GM12878 (cell line): Measurements from ENCODE around the gene NMNAT3. TPM values are rescaled to one million over a fixed set of nuclear protein-coding genes. Genes with fewer than 3 reads are reported as not detected.

Experiments
- ATAC-seq: fragments of 200-7000 bp; cut with Tn5 transposase; 3 replicates; pipeline ENCODE4 v1.9.1; 2020; ENCODE audit warnings: mild to moderate bottlenecking, moderate library complexity
- BruUV-seq: library from RNA; stranded (reverse); fragments of 400-500 nt; replicated peaks from 2 replicates; lab custom pipeline; 2021; lab: Mats Ljungman, UMichigan
- CTCF ChIA-PET: fragments of 300-600 bp; sonication (Branson Sonifier 250); formaldehyde crosslinking; extraction: SDS; loops from one replicate; lab custom pipeline; 2021; ENCODE audit warnings: inconsistent platforms; lab: Yijun Ruan, JAX
- POLR2A ChIA-PET: fragments of 350-600 bp; formaldehyde crosslinking; extraction: SDS; loops from one replicate; lab custom pipeline; 2021; ENCODE audit warnings: inconsistent platforms; lab: Charles Lee
- RAD21 ChIA-PET: fragments of 300-600 bp; sonication (Branson Sonifier 250); formaldehyde crosslinking; loops from one replicate; lab custom pipeline; 2023; ENCODE audit warnings: antibody characterized with exemption; ENCODE audit not compliant: unreplicated experiment; lab: Charles Lee
- SMC1A ChIA-PET: fragments of 300-600 bp; sonication (Branson Sonifier 250); formaldehyde crosslinking; loops from one replicate; lab custom pipeline; 2023; ENCODE audit not compliant: unreplicated experiment, uncharacterized antibody; lab: Charles Lee
- DNase-seq: peaks from one replicate; pipeline ENCODE4 v3.0.0-alpha.2; 2011; ENCODE audit warnings: low read depth, low spot score
- FAIRE-seq: peaks from 3 replicates; lab custom pipeline; 2011; peaks lifted over from hg19 to GRCh38; lab: Jason Lieb, UNC
- H2AFZ ChIP-seq: 2 replicates; pipeline ENCODE4 v1.6.0; 2011; ENCODE audit warnings: low read depth, low read length, control low read depth; ENCODE audit not compliant: control insufficient read depth
- H3K27ac ChIP-seq: 2 replicates; pipeline ENCODE4 v1.5.1; 2011; ENCODE audit warnings: control low read depth; ENCODE audit not compliant: control insufficient read depth, insufficient read depth
- H3K27me3 ChIP-seq, 2 experiments: replicated peaks in 1 of 2; 2 replicates each; pipeline versions ENCODE4 v1.6.0 to v1.6.1; 2011; ENCODE audit warnings: low read length in 1 of 2; ENCODE audit not compliant: control insufficient read depth in 2 of 2, insufficient read depth in 2 of 2
- H3K36me3 ChIP-seq, 2 experiments: 2 replicates each; pipeline ENCODE4 v1.5.1; 2011; ENCODE audit warnings: low read length in 1 of 2; ENCODE audit not compliant: control insufficient read depth in 2 of 2, insufficient read depth in 2 of 2
- H3K4me1 ChIP-seq: 2 replicates; pipeline ENCODE4 v1.6.1; 2011; ENCODE audit warnings: mild to moderate bottlenecking, low read length, moderate library complexity, mixed read lengths; ENCODE audit not compliant: control insufficient read depth, insufficient read depth
- H3K4me2 ChIP-seq: 2 replicates; pipeline ENCODE4 v1.6.0; 2011; ENCODE audit warnings: control low read depth; ENCODE audit not compliant: control insufficient read depth, insufficient read depth
- H3K4me3 ChIP-seq: fragments of 200-600 bp; sonication (generic); 2 replicates; pipeline ENCODE4 v1.5.1; 2016
- H3K79me2 ChIP-seq: 2 replicates; pipeline ENCODE4 v1.6.0; 2011; ENCODE audit warnings: low read length; ENCODE audit not compliant: control insufficient read depth, insufficient read depth
- H3K9ac ChIP-seq: 2 replicates; pipeline ENCODE4 v1.8.0; 2011; ENCODE audit warnings: low read length, control low read depth, mixed read lengths; ENCODE audit not compliant: control insufficient read depth, insufficient read depth
- H3K9me3 ChIP-seq: replicated peaks from 3 replicates; pipeline ENCODE4 v1.5.1; 2011; ENCODE audit warnings: mild to moderate bottlenecking, low read length; ENCODE audit not compliant: control insufficient read depth, insufficient read depth
- H4K20me1 ChIP-seq: 2 replicates; pipeline ENCODE4 v1.6.0; 2011; ENCODE audit not compliant: control insufficient read depth, insufficient read depth
- ATF3 ChIP-seq: IDR thresholded peaks from 2 replicates; pipeline ENCODE4 v1.6.1; 2011; ENCODE audit warnings: low read depth, mild to moderate bottlenecking, low read length, moderate library complexity, borderline replicate concordance; ENCODE audit errors: extremely low read depth
- BACH1 ChIP-seq: fragments of 450-650 bp; IDR thresholded peaks from 2 replicates; pipeline ENCODE4 v1.6.1; 2017; ENCODE audit warnings: mild to moderate bottlenecking, borderline replicate concordance
- BRCA1 ChIP-seq: IDR thresholded peaks from 2 replicates; pipeline ENCODE4 v1.6.1; 2011; ENCODE audit warnings: low read depth, low read length, improper control_type of control experiment
- CHD2 ChIP-seq: IDR thresholded peaks from 2 replicates; pipeline ENCODE4 v1.6.1; 2011; ENCODE audit warnings: low read depth, low read length, improper control_type of control experiment, borderline replicate concordance
- HCFC1 ChIP-seq: fragments of 150-350 bp; IDR thresholded peaks from 2 replicates; pipeline ENCODE4 v1.6.1; 2014; ENCODE audit warnings: low read length
- MAX ChIP-seq: IDR thresholded peaks from 2 replicates; pipeline ENCODE4 v1.6.1; 2012; ENCODE audit warnings: low read depth, low read length, improper control_type of control experiment
- NR2C1 ChIP-seq: fragments of 450-650 bp; IDR thresholded peaks from 2 replicates; pipeline ENCODE4 v1.6.1; 2017; ENCODE audit warnings: antibody characterized with exemption, mild to moderate bottlenecking, moderate library complexity
- PML ChIP-seq: IDR thresholded peaks from 2 replicates; pipeline ENCODE4 v1.6.1; 2012; ENCODE audit warnings: low read length, inconsistent platforms
- SMC3 ChIP-seq: IDR thresholded peaks from 2 replicates; pipeline ENCODE4 v1.6.1; 2011; ENCODE audit warnings: low read length, improper control_type of control experiment, borderline replicate concordance
- TAF1 ChIP-seq: IDR thresholded peaks from 2 replicates; pipeline ENCODE4 v1.6.1; 2011; ENCODE audit warnings: mild to moderate bottlenecking, low read depth, low read length, borderline replicate concordance
- TARDBP ChIP-seq: IDR thresholded peaks from 2 replicates; pipeline ENCODE4 v1.6.1; 2016; ENCODE audit warnings: borderline replicate concordance
- TCF12 ChIP-seq: IDR thresholded peaks from 2 replicates; pipeline ENCODE4 v1.6.1; 2011; ENCODE audit warnings: low read depth, mild to moderate bottlenecking, low read length
- TCF3 ChIP-seq: IDR thresholded peaks from 2 replicates; pipeline ENCODE4 v1.6.1; 2012; ENCODE audit warnings: low read depth, mild to moderate bottlenecking, low read length, borderline replicate concordance; ENCODE audit not compliant: insufficient read depth
- ZNF274 ChIP-seq: IDR thresholded peaks from one replicate; pipeline ENCODE4 v1.8.0; 2011; ENCODE audit not compliant: insufficient read length, insufficient read depth
- WGBS: methylation state at CpG from one replicate; pipeline ENCODE4 v1.1.6; 2016; ENCODE audit warnings: low lambda C conversion rate; ENCODE audit not compliant: insufficient replicate concordance, insufficient coverage; ENCODE audit errors: missing lambda C conversion rate; 5-methylcytosine and 5-hydroxymethylcytosine counted together
- in situ Hi-C: fragments of 300-500 bp; cut with MboI; formaldehyde crosslinking; loops from 9 replicates; pipeline ENCODE4 v1.14.3; 2018; ENCODE audit warnings: mixed read lengths
- intact Hi-C: fragments of 100-400 bp; cut with micrococcal nuclease; formaldehyde crosslinking; loops from one replicate; pipeline ENCODE4 v1.14.2; 2022; ENCODE audit not compliant: unreplicated experiment
- polyA plus RNA-seq, 11 experiments: library from polyadenylated mRNA; depleted of rRNA in 4 of 11; unstranded in 6 of 11; stranded (reverse) in 5 of 11; fragments of >200 nt; fragmentation: Nextera tagmentation in 4 of 11; fragmentation: Illumina TruSeq in 1 of 11; extraction: Ambion mirVana in 4 of 11; extraction: Trizol in 1 of 11; gene quantifications; 1 replicate in 1 of 11; 2 replicates in 10 of 11; pipeline versions ENCODE4 v1.2.1 to v1.2.3, GENCODE V29; 2011 to 2016; ENCODE audit warnings: inconsistent platforms in 2 of 11, missing spikeins in 2 of 11, low read depth in 1 of 11
- total RNA-seq, 4 experiments: library from RNA; depleted of rRNA in 3 of 4; stranded (reverse); fragments of >200 nt in 3 of 4; fragmentation: Illumina TruSeq in 1 of 4; extraction: Trizol in 1 of 4; gene quantifications; 2 replicates each; pipeline versions ENCODE4 v1.2.1 to v1.2.3, GENCODE V29; 2013 to 2021
- TF ChIP-seq, protein P1 (sequence below): fragments of 450-650 bp; IDR thresholded peaks from 2 replicates; pipeline ENCODE4 v1.6.1; 2018; ENCODE audit warnings: mild to moderate bottlenecking, low read depth, moderate library complexity; ENCODE audit not compliant: partially characterized antibody
- TF ChIP-seq, protein P2 (sequence below): fragments of 450-650 bp; IDR thresholded peaks from 2 replicates; pipeline ENCODE4 v1.6.1; 2016; ENCODE audit warnings: mild to moderate bottlenecking, moderate library complexity, borderline replicate concordance
- TF ChIP-seq, protein P3 (sequence below): fragments of 450-650 bp; IDR thresholded peaks from 2 replicates; pipeline ENCODE4 v1.6.1; 2016; ENCODE audit warnings: mild to moderate bottlenecking

NMNAT3 gene
- total and polyA plus RNA-seq, 10 of the 15 experiments (the other 5 are each of a cell fraction or from before 2014, with no cell fraction given), result under 0.01 to 0.92 (median 0.08) TPM; not detected in 4

- TF ChIP-seq, protein P1, sequence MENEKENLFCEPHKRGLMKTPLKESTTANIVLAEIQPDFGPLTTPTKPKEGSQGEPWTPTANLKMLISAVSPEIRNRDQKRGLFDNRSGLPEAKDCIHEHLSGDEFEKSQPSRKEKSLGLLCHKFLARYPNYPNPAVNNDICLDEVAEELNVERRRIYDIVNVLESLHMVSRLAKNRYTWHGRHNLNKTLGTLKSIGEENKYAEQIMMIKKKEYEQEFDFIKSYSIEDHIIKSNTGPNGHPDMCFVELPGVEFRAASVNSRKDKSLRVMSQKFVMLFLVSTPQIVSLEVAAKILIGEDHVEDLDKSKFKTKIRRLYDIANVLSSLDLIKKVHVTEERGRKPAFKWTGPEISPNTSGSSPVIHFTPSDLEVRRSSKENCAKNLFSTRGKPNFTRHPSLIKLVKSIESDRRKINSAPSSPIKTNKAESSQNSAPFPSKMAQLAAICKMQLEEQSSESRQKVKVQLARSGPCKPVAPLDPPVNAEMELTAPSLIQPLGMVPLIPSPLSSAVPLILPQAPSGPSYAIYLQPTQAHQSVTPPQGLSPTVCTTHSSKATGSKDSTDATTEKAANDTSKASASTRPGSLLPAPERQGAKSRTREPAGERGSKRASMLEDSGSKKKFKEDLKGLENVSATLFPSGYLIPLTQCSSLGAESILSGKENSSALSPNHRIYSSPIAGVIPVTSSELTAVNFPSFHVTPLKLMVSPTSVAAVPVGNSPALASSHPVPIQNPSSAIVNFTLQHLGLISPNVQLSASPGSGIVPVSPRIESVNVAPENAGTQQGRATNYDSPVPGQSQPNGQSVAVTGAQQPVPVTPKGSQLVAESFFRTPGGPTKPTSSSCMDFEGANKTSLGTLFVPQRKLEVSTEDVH, result no peak
- TF ChIP-seq SMC3 (no peak), NR2C1 (no peak), MAX (no peak), CHD2 (no peak), TCF12 (no peak), BRCA1 (no peak), ATF3 (no peak), TCF3 (no peak)
These were observed 149.5 kb downstream of the NMNAT3 start (continued) for GRCh38 chr3:139528281-139528680.

DNA sequence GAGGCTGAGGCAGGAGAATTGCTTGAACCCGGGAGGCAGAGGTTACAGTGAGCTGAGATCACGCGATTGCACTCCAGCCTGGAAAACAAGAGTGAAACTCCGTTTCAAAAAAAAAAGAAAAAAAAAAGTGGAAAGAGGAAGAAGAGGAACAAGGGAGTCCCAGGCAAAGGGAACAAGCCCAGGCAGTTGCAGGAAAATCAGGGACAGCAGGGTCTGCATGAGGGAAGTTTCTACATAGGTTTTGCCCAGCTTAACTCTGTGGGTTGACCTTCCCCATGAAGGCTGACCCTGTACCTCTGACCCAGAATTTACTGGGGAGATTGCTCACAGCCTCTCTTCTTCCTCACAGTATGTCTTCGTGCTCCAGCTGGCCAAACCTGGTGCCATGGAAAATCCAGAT, 150.5 kb downstream of the NMNAT3 start:
- no peaks in the 10 kb centered on the region for H3K79me2 ChIP-seq
- no peaks in the 10 kb centered on the region for H4K20me1 ChIP-seq
- RAD21 ChIA-PET, result no interaction called here
- in situ Hi-C loops (no loop called here), intact Hi-C loops (no loop called here)
- H3K4me2 ChIP-seq, result no peak overlapping the region
- no peak overlapping the region for H3K27ac ChIP-seq
- no TSS peak for BruUV-seq
- H2AFZ ChIP-seq, result no peak overlapping the region
- H3K4me3 ChIP-seq, result no peak overlapping the region
- no peak for ATAC-seq
- no peaks in the 10 kb centered on the region for H3K9me3 ChIP-seq
- CTCF ChIA-PET, result no interaction called here
- 58% methylated on average over 5 of the region's 5 CpGs for WGBS
- DNase-seq, result no peak
- H3K4me1 ChIP-seq, result no peaks in the 10 kb centered on the region
- no peak for FAIRE-seq
- POLR2A ChIA-PET, result no interaction called here
- H3K27me3 ChIP-seq, result no peaks in the 10 kb centered on the region
- H3K9ac ChIP-seq, result no peak overlapping the region
- no peaks in the 10 kb centered on the region for H3K36me3 ChIP-seq
- SMC1A ChIA-PET, result no interaction called here
- no peak for TF ChIP-seq TAF1
- no peak for TF ChIP-seq BACH1
- no peak for TF ChIP-seq TARDBP
- TF ChIP-seq ZNF274, result no peak
- TF ChIP-seq, protein P2, sequence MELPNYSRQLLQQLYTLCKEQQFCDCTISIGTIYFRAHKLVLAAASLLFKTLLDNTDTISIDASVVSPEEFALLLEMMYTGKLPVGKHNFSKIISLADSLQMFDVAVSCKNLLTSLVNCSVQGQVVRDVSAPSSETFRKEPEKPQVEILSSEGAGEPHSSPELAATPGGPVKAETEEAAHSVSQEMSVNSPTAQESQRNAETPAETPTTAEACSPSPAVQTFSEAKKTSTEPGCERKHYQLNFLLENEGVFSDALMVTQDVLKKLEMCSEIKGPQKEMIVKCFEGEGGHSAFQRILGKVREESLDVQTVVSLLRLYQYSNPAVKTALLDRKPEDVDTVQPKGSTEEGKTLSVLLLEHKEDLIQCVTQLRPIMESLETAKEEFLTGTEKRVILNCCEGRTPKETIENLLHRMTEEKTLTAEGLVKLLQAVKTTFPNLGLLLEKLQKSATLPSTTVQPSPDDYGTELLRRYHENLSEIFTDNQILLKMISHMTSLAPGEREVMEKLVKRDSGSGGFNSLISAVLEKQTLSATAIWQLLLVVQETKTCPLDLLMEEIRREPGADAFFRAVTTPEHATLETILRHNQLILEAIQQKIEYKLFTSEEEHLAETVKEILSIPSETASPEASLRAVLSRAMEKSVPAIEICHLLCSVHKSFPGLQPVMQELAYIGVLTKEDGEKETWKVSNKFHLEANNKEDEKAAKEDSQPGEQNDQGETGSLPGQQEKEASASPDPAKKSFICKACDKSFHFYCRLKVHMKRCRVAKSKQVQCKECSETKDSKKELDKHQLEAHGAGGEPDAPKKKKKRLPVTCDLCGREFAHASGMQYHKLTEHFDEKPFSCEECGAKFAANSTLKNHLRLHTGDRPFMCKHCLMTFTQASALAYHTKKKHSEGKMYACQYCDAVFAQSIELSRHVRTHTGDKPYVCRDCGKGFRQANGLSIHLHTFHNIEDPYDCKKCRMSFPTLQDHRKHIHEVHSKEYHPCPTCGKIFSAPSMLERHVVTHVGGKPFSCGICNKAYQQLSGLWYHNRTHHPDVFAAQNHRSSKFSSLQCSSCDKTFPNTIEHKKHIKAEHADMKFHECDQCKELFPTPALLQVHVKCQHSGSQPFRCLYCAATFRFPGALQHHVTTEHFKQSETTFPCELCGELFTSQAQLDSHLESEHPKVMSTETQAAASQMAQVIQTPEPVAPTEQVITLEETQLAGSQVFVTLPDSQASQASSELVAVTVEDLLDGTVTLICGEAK, result no peak
- TF ChIP-seq, protein P3, sequence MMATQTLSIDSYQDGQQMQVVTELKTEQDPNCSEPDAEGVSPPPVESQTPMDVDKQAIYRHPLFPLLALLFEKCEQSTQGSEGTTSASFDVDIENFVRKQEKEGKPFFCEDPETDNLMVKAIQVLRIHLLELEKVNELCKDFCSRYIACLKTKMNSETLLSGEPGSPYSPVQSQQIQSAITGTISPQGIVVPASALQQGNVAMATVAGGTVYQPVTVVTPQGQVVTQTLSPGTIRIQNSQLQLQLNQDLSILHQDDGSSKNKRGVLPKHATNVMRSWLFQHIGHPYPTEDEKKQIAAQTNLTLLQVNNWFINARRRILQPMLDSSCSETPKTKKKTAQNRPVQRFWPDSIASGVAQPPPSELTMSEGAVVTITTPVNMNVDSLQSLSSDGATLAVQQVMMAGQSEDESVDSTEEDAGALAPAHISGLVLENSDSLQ, result no peak
- no peak for TF ChIP-seq PML
- TF ChIP-seq HCFC1, result no peak
